AG09319 (cell line): ENCODE data around the gene TPRG1.
A peak's percentile ranks its signal among the peaks of the same experiment; 100 is the strongest.

Experiments used
- DNase-seq: peaks from one replicate; pipeline ENCODE4 v3.0.0-alpha.2; 2010; ENCODE audit warnings: low read depth; ENCODE audit errors: extremely low read depth
- TF ChIP-seq, protein P1 (sequence below): IDR thresholded peaks from 2 replicates; pipeline ENCODE4 v1.5.1; 2011; ENCODE audit warnings: low read depth, mild to moderate bottlenecking, inconsistent platforms, low read length, moderate library complexity

Gene TPRG1

DNA sequence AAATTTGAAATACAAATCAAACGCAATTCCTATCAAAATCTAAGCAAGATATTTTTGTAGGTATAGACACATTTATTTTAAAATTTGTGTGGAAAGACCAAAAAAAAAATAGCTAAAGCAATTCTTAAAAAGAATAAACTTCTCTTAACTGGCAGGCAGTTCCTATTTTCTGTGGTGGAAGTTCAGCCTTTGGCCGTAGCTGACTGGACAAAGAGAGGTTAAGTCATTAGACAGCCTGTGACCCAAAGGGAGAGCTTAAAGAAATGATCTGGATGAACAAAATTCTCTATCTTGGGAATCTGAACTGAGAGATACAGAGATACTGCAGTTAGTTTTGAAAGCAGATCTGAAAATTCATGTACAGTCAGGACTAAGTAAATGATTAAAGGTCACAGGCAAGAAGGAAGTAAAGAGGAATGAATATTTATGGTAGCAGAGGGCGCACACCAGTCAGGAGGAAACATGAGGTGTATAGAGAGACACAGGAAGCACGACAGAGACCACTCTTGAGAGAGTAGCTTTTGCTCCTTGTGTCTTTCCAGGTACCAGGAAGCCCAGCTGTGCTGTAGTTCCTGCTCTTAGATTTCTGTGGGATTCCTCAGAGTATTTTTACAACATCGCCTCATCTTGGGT lies 57.5 kb downstream of the TPRG1 start:
- DNase-seq = no peak
- TF ChIP-seq, protein P1, sequence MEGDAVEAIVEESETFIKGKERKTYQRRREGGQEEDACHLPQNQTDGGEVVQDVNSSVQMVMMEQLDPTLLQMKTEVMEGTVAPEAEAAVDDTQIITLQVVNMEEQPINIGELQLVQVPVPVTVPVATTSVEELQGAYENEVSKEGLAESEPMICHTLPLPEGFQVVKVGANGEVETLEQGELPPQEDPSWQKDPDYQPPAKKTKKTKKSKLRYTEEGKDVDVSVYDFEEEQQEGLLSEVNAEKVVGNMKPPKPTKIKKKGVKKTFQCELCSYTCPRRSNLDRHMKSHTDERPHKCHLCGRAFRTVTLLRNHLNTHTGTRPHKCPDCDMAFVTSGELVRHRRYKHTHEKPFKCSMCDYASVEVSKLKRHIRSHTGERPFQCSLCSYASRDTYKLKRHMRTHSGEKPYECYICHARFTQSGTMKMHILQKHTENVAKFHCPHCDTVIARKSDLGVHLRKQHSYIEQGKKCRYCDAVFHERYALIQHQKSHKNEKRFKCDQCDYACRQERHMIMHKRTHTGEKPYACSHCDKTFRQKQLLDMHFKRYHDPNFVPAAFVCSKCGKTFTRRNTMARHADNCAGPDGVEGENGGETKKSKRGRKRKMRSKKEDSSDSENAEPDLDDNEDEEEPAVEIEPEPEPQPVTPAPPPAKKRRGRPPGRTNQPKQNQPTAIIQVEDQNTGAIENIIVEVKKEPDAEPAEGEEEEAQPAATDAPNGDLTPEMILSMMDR = no peak

DNA sequence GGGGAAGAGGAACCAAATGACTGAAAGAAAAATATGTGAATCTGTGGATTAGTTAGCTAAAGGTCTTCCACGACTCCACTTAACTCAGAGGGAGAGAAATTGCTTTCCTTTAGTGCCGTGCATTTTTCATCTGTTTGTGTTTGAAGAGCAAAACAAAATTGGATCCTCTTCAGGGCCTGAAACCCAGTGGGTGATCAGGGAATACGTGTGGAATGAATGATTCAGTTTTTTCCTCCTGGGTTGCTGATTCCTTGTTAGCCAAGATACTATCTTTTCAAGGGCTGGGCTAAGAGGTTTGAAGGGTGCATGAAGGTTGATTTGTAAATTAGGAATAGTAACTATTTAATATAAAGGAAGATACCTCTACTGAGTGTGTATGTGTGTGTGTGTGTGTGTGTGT lies 61.0 kb downstream of the TPRG1 start:
- DNase-seq = no peak
- TF ChIP-seq, protein P1 = no peak

DNA sequence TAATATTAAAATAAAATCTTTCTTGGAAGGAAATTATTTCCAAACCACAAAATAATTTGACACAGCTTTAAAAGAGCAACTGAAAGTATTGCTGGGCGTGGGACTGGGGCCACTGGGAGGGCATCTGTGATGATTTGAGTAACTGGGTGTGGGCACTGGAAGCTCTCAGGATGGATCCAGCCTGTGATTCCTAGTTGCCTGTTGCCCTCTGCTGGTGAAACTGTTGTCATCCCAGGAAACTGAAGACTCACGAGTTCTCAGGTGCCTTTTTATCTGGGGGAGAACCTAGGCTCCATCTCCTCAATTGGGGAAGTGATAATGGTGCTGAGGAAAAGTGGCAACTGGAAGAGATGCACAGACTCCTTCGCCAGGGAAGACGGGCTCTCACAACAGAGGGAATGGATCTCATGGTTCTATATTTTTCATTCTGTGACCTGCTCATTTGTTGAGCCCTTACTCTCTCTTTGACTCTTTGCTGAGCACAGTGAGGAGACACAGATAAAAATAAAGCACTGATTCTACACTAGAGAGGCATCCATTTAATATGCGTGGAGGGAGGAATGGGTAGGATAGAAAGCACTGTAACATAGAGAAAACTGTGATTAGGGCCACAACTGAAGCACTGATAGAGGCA lies 61.6 kb downstream of the TPRG1 start:
- peak; percentile 34 for DNase-seq
- TF ChIP-seq, protein P1 = peak; percentile 77

DNA sequence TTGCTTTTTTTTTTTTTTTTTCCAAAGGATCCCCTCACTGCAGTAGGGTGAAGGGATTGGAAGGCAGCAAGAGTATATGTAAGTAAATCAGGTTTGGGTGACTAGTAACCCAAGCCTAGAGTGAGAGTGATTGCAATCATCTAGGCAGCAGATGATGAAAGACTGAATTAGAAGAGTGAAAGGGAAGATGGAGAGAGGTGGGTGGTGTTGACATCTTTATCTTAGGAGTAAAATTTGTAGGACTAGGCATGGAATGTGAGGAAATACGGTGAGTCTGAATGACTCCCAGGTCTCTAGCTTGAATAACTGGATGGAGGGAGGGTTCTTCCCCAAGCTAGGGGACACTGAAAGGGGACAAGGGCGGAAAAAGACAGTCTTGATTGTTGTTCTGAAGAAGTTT lies 63.4 kb downstream of the TPRG1 start:
- DNase-seq = no peak
- TF ChIP-seq, protein P1 = no peak

DNA sequence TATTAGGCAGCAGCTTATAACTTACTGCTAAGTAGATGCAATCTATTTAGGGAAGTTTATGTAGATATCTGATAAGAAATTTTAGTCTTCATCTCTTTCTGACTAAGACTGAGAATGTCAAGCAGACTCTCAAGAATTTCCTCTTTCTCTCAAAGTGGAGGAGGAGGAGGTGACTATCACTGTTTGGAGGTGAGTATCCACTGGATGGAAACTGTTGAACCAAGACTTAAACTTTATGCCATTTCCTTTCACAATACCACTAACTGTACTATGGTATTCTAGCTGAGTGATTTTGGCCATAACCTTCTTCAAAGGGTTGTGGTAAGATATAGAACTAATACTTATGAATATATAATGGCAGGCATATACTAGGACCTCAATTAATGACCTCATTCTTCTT lies 64.6 kb downstream of the TPRG1 start:
- TF ChIP-seq, protein P1 = no peak
- DNase-seq = no peak

DNA sequence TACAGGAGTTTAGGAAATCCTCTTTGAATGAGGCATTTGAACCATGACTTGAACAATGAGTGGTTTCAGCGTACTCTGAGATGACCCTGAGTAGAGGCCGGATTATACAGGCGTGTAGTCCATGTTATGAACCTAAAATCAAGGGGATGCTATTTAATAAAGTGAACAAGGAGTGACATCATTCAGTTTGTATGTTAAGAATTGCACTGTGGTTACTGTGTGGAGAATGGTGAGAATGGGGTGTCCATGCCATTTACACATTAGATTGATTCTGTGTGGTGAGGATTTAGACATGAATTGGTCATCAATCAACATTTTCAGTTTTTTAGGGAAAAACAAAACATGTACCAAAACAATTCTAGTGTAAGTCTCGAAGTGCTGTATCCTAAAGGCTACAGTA lies 65.8 kb downstream of the TPRG1 start:
- TF ChIP-seq, protein P1 = no peak
- DNase-seq = no peak

DNA sequence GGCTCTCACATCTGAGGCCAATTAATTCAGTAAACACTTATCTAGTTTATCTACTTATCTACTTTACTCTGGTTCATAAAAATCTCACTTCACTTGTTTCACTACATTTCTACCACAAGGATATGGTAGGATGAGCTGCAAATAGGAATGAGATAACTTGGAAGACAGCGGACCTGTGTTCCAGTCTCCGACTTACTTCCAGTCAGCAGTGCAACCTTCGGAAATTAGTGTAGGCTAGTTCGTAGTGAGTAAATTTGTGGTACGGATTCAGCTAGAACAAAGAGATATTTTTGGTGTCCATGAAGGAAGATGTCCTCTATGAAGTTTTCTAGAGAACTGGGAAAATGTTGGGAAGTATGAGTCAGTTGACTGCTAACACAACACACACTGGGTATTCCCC lies 66.3 kb downstream of the TPRG1 start:
- DNase-seq = no peak
- TF ChIP-seq, protein P1 = no peak
